Measurements from ENCODE around the gene PPP1R9A. TPM values are rescaled to one million over a fixed set of nuclear protein-coding genes. Genes with fewer than 3 reads are reported as not detected.

PPP1R9A gene
- total RNA-seq, 2 experiments from 2014 or later: not detected

GRCh38 chr7:94898340-94898739, 9.1 kb upstream of the PPP1R9A start:
- Mint-ChIP-seq H3K27me3 (no peaks in the 10 kb centered on the region), H3K4me1 (no peaks in the 10 kb centered on the region), H3K9me3 (no peaks in the 10 kb centered on the region), H3K4me3 (no peak overlapping the region), H3K36me3 (ENCODE audit: low read depth) (no peaks in the 10 kb centered on the region), H3K27ac (no peak overlapping the region)
- CTCF ChIA-PET: no interaction called here
- DNase-seq: no peak
- POLR2A ChIA-PET: no interaction called here

GRCh38 chr7:94901981-94902380, 5.4 kb upstream of the PPP1R9A start:
- ChIA-PET POLR2A (no interaction called here), CTCF (no interaction called here)
- Mint-ChIP-seq H3K27me3 (peaks cover 23% of the 10 kb centered on the region), H3K4me3 (no peak overlapping the region), H3K9me3 (no peaks in the 10 kb centered on the region), H3K27ac (no peak overlapping the region), H3K4me1 (no peaks in the 10 kb centered on the region), H3K36me3 (ENCODE audit: low read depth) (peaks cover 1% of the 10 kb centered on the region)
- no peak for DNase-seq

GRCh38 chr7:94903971-94904370, 3.4 kb upstream of the PPP1R9A start:
- ChIA-PET CTCF (no interaction called here), POLR2A (no interaction called here)
- no peak overlapping the region for H3K4me3 Mint-ChIP-seq
- no peaks in the 10 kb centered on the region for H3K9me3 Mint-ChIP-seq
- H3K27ac Mint-ChIP-seq: no peak overlapping the region
- H3K27me3 Mint-ChIP-seq: peaks cover 35% of the 10 kb centered on the region
- H3K4me1 Mint-ChIP-seq: peaks cover 1% of the 10 kb centered on the region
- no peak for DNase-seq
- peaks cover 2% of the 10 kb centered on the region for H3K36me3 Mint-ChIP-seq (ENCODE audit: low read depth)

- Mint-ChIP-seq H3K27ac (no peak overlapping the region), H3K4me3 (no peak overlapping the region)
Observed at GRCh38 chr7:94904982-94905381, 2.4 kb upstream of the PPP1R9A start.

GRCh38 chr7:94906065-94906851, 1.1 kb upstream of the PPP1R9A start:
- ChIA-PET CTCF (no interaction called here), POLR2A (no interaction called here)
- no peaks in the 10 kb centered on the region for H3K9me3 Mint-ChIP-seq
- H3K36me3 Mint-ChIP-seq (ENCODE audit: low read depth): peaks cover 2% of the 10 kb centered on the region
- peaks cover 1% of the 10 kb centered on the region for H3K4me1 Mint-ChIP-seq
- no peak overlapping the region for H3K27ac Mint-ChIP-seq
- no peak overlapping the region for H3K4me3 Mint-ChIP-seq
- peaks cover 52% of the 10 kb centered on the region for H3K27me3 Mint-ChIP-seq
- no peak for DNase-seq

More at GRCh38 chr7:94904982-94905381, 2.4 kb upstream of the PPP1R9A start:
- Mint-ChIP-seq H3K36me3 (ENCODE audit: low read depth) (peaks cover 2% of the 10 kb centered on the region), H3K27me3 (peaks cover 45% of the 10 kb centered on the region), H3K9me3 (no peaks in the 10 kb centered on the region), H3K4me1 (peaks cover 1% of the 10 kb centered on the region)
- ChIA-PET POLR2A (no interaction called here), CTCF (no interaction called here)
- no peak for DNase-seq

- ChIA-PET POLR2A (no interaction called here), CTCF (no interaction called here)
- Mint-ChIP-seq H3K36me3 (ENCODE audit: low read depth) (peaks cover 2% of the 10 kb centered on the region), H3K9me3 (no peaks in the 10 kb centered on the region), H3K27me3 (peaks cover 56% of the 10 kb centered on the region), H3K4me1 (peaks cover 1% of the 10 kb centered on the region), H3K4me3 (no peak overlapping the region), H3K27ac (peak overlapping the region; percentile 13)
- DNase-seq: no peak
Observed at GRCh38 chr7:94907811-94908322, 473 bp downstream of the PPP1R9A start.

- peaks cover 56% of the 10 kb centered on the region for H3K27me3 Mint-ChIP-seq
- CTCF ChIA-PET: no interaction called here
Observed at GRCh38 chr7:94908323-94909178, 1.2 kb downstream of the PPP1R9A start.

GRCh38 chr7:94909179-94909466, 1.7 kb downstream of the PPP1R9A start:
- Mint-ChIP-seq H3K27me3 (peaks cover 55% of the 10 kb centered on the region), H3K4me1 (peaks cover 1% of the 10 kb centered on the region)
- no peak for DNase-seq

More at GRCh38 chr7:94908323-94909178, 1.2 kb downstream of the PPP1R9A start:
- DNase-seq: no peak
- POLR2A ChIA-PET: no interaction called here
- Mint-ChIP-seq H3K27ac (peak overlapping the region; percentile 13), H3K9me3 (no peaks in the 10 kb centered on the region), H3K4me3 (no peak overlapping the region), H3K4me1 (peaks cover 1% of the 10 kb centered on the region), H3K36me3 (ENCODE audit: low read depth) (peaks cover 2% of the 10 kb centered on the region)

GRCh38 chr7:94912085-94912484, 4.7 kb downstream of the PPP1R9A start:
- no peaks in the 10 kb centered on the region for H3K36me3 Mint-ChIP-seq (ENCODE audit: low read depth)
- H3K27me3 Mint-ChIP-seq: peaks cover 34% of the 10 kb centered on the region
- CTCF ChIA-PET: no interaction called here
- no peak overlapping the region for H3K27ac Mint-ChIP-seq
- POLR2A ChIA-PET: no interaction called here
- no peak for DNase-seq
- no peaks in the 10 kb centered on the region for H3K9me3 Mint-ChIP-seq
- no peak overlapping the region for H3K4me3 Mint-ChIP-seq
- H3K4me1 Mint-ChIP-seq: peaks cover 1% of the 10 kb centered on the region

More at GRCh38 chr7:94909179-94909466, 1.7 kb downstream of the PPP1R9A start:
- Mint-ChIP-seq H3K36me3 (ENCODE audit: low read depth) (peaks cover 2% of the 10 kb centered on the region), H3K4me3 (no peak overlapping the region), H3K27ac (no peak overlapping the region), H3K9me3 (no peaks in the 10 kb centered on the region)
- ChIA-PET POLR2A (no interaction called here), CTCF (no interaction called here)

GRCh38 chr7:94913391-94913790, 6.0 kb downstream of the PPP1R9A start:
- POLR2A ChIA-PET: no interaction called here
- peaks cover 29% of the 10 kb centered on the region for H3K27me3 Mint-ChIP-seq
- no peak for DNase-seq
- CTCF ChIA-PET: no interaction called here
- H3K9me3 Mint-ChIP-seq: no peaks in the 10 kb centered on the region
- H3K27ac Mint-ChIP-seq: no peak overlapping the region
- no peak overlapping the region for H3K4me3 Mint-ChIP-seq
- peaks cover 1% of the 10 kb centered on the region for H3K4me1 Mint-ChIP-seq
- H3K36me3 Mint-ChIP-seq (ENCODE audit: low read depth): no peaks in the 10 kb centered on the region

GRCh38 chr7:94921911-94922310, 14.5 kb downstream of the PPP1R9A start:
- Mint-ChIP-seq H3K36me3 (ENCODE audit: low read depth) (no peaks in the 10 kb centered on the region), H3K4me3 (no peak overlapping the region), H3K27ac (no peak overlapping the region), H3K27me3 (peaks cover 2% of the 10 kb centered on the region), H3K4me1 (no peaks in the 10 kb centered on the region), H3K9me3 (no peaks in the 10 kb centered on the region)
- DNase-seq: no peak
- ChIA-PET POLR2A (no interaction called here), CTCF (no interaction called here)

- CTCF ChIA-PET: no interaction called here
- POLR2A ChIA-PET: no interaction called here
- Mint-ChIP-seq H3K27me3 (peaks cover 2% of the 10 kb centered on the region), H3K4me1 (no peaks in the 10 kb centered on the region), H3K4me3 (no peak overlapping the region), H3K36me3 (ENCODE audit: low read depth) (no peaks in the 10 kb centered on the region), H3K9me3 (no peaks in the 10 kb centered on the region), H3K27ac (no peak overlapping the region)
- no peak for DNase-seq
Observed at GRCh38 chr7:94922457-94922856, 15.1 kb downstream of the PPP1R9A start.

- H3K36me3 Mint-ChIP-seq (ENCODE audit: low read depth): no peaks in the 10 kb centered on the region
- H3K27me3 Mint-ChIP-seq: peaks cover 5% of the 10 kb centered on the region
- H3K9me3 Mint-ChIP-seq: no peaks in the 10 kb centered on the region
- H3K4me1 Mint-ChIP-seq: no peaks in the 10 kb centered on the region
- H3K27ac Mint-ChIP-seq: no peak overlapping the region
- no peak overlapping the region for H3K4me3 Mint-ChIP-seq
- CTCF ChIA-PET: no interaction called here
- POLR2A ChIA-PET: no interaction called here
- DNase-seq: no peak
Observed at GRCh38 chr7:94923412-94923811, 16.0 kb downstream of the PPP1R9A start.

Data from activated CD4-positive, alpha-beta T cell treated with anti-CD3 and anti-CD28 coated beads, Interleukin-2, amount 10 ng/mL, durations not matched to agents 7 days and 5 days (primary cell).